GM18858 (cell line): ENCODE data around the gene MTURN.

ENCODE experiments used
- ATAC-seq: cut with Tn5 transposase; IDR thresholded peaks from one replicate; pipeline ENCODE4 v1.9.1; 2021; ENCODE audit not compliant: unreplicated experiment

MTURN gene

GRCh38 chr7:30159698-30160143 lies 24.9 kb downstream of the MTURN start:
- ATAC-seq, result no peak

- no peak for ATAC-seq
Observed at GRCh38 chr7:30160329-30160728, 25.5 kb downstream of the MTURN start.

GRCh38 chr7:30162133-30162532 lies 27.3 kb downstream of the MTURN start:
- ATAC-seq, result no peak

- no peak for ATAC-seq
Observed at GRCh38 chr7:30162622-30163124, 27.9 kb downstream of the MTURN start.

- no peak for ATAC-seq
Observed at GRCh38 chr7:30163231-30163894, 28.6 kb downstream of the MTURN start.

GRCh38 chr7:30164567-30164966 lies 29.8 kb downstream of the MTURN start:
- ATAC-seq, result no peak

GRCh38 chr7:30165590-30165989 lies 30.8 kb downstream of the MTURN start:
- ATAC-seq, result no peak

- ATAC-seq, result no peak
Observed at GRCh38 chr7:30166155-30166840, 31.5 kb downstream of the MTURN start.

- no peak for ATAC-seq
Observed at GRCh38 chr7:30166841-30167235, 32.1 kb downstream of the MTURN start.

- ATAC-seq, result no peak
Observed at GRCh38 chr7:30167901-30168300, 33.1 kb downstream of the MTURN start.

GRCh38 chr7:30168835-30169573 lies 34.2 kb downstream of the MTURN start:
- no peak for ATAC-seq

- no peak for ATAC-seq
Observed at GRCh38 chr7:30169579-30169978, 34.8 kb downstream of the MTURN start.

- no peak for ATAC-seq
Observed at GRCh38 chr7:30170476-30171205, 35.9 kb downstream of the MTURN start.

- ATAC-seq, result no peak
Observed at GRCh38 chr7:30171766-30172447, 37.1 kb downstream of the MTURN start.

GRCh38 chr7:30172451-30172850 lies 37.7 kb downstream of the MTURN start:
- no peak for ATAC-seq

- ATAC-seq, result no peak
Observed at GRCh38 chr7:30173058-30173897, 38.5 kb downstream of the MTURN start.

- no peak for ATAC-seq
Observed at GRCh38 chr7:30175180-30175579, 40.4 kb downstream of the MTURN start.

GRCh38 chr7:30175636-30176147 lies 40.9 kb downstream of the MTURN start:
- ATAC-seq, result no peak

GRCh38 chr7:30176463-30177109 lies 41.8 kb downstream of the MTURN start:
- ATAC-seq, result no peak
